ENCODE data around the gene PARP11.
"Not testable (repeated sequence)": the region's sequence is repeated elsewhere in the genome, so short reads cannot be mapped to it uniquely, and the experiment has no call there.

The PARP11 gene

GRCh38 chr12:3882406-3882805 is 9.2 kb upstream of the PARP11 start:
- no peak overlapping the region for H3K4me3 ChIP-seq (ENCODE audit: low read length)
- H3K9me3 ChIP-seq (replicated peaks; ENCODE audit: low read length), result no peaks in the 10 kb centered on the region
- H3K36me3 ChIP-seq (ENCODE audit: insufficient read depth, low read length), result no peaks in the 10 kb centered on the region
- H3K9ac ChIP-seq (ENCODE audit: low read depth, low read length), result no peak overlapping the region
- no peaks in the 10 kb centered on the region for H3K4me1 ChIP-seq (ENCODE audit: control insufficient read depth, insufficient read depth, low read length)
- H3K27me3 ChIP-seq (ENCODE audit: control insufficient read depth, insufficient read depth, low read length), result peaks cover 47% of the 10 kb centered on the region
- H3K4me2 ChIP-seq (ENCODE audit: low read length), result no peak overlapping the region

GRCh38 chr12:3881281-3881950 is 8.2 kb upstream of the PARP11 start:
- Histone ChIP-seq H3K9ac (ENCODE audit: low read depth, low read length) (no peak overlapping the region), H3K36me3 (ENCODE audit: insufficient read depth, low read length) (no peaks in the 10 kb centered on the region), H3K4me1 (ENCODE audit: control insufficient read depth, insufficient read depth, low read length) (no peaks in the 10 kb centered on the region), H3K9me3 (replicated peaks; ENCODE audit: low read length) (no peaks in the 10 kb centered on the region), H3K4me2 (ENCODE audit: low read length) (no peak overlapping the region), H3K4me3 (ENCODE audit: low read length) (no peak overlapping the region), H3K27me3 (ENCODE audit: control insufficient read depth, insufficient read depth, low read length) (peaks cover 41% of the 10 kb centered on the region)

- H3K9me3 ChIP-seq (replicated peaks; ENCODE audit: low read length), result no peaks in the 10 kb centered on the region
- H3K4me1 ChIP-seq (ENCODE audit: control insufficient read depth, insufficient read depth, low read length), result no peaks in the 10 kb centered on the region
- H3K27me3 ChIP-seq (ENCODE audit: control insufficient read depth, insufficient read depth, low read length), result peaks cover 38% of the 10 kb centered on the region
- no peak overlapping the region for H3K9ac ChIP-seq (ENCODE audit: low read depth, low read length)
- no peak overlapping the region for H3K4me2 ChIP-seq (ENCODE audit: low read length)
- no peaks in the 10 kb centered on the region for H3K36me3 ChIP-seq (ENCODE audit: insufficient read depth, low read length)
- H3K4me3 ChIP-seq (ENCODE audit: low read length), result no peak overlapping the region
These were observed 6.6 kb upstream of the PARP11 start for GRCh38 chr12:3879846-3880245.

- H3K27me3 ChIP-seq (ENCODE audit: control insufficient read depth, insufficient read depth, low read length), result no peaks in the 10 kb centered on the region
- H3K4me3 ChIP-seq (ENCODE audit: low read length), result no peak overlapping the region
- no peaks in the 10 kb centered on the region for H3K36me3 ChIP-seq (ENCODE audit: insufficient read depth, low read length)
- no peak overlapping the region for H3K4me2 ChIP-seq (ENCODE audit: low read length)
- H3K4me1 ChIP-seq (ENCODE audit: control insufficient read depth, insufficient read depth, low read length), result peaks cover 10% of the 10 kb centered on the region
- no peak overlapping the region for H3K9ac ChIP-seq (ENCODE audit: low read depth, low read length)
- H3K9me3 ChIP-seq (replicated peaks; ENCODE audit: low read length), result no peaks in the 10 kb centered on the region
These were observed 1.8 kb downstream of the PARP11 start for GRCh38 chr12:3871356-3871755.

- no peaks in the 10 kb centered on the region for H3K27me3 ChIP-seq (ENCODE audit: control insufficient read depth, insufficient read depth, low read length)
- no peak overlapping the region for H3K4me2 ChIP-seq (ENCODE audit: low read length)
- no peaks in the 10 kb centered on the region for H3K9me3 ChIP-seq (replicated peaks; ENCODE audit: low read length)
- no peak overlapping the region for H3K4me3 ChIP-seq (ENCODE audit: low read length)
- H3K9ac ChIP-seq (ENCODE audit: low read depth, low read length), result no peak overlapping the region
- peaks cover 10% of the 10 kb centered on the region for H3K4me1 ChIP-seq (ENCODE audit: control insufficient read depth, insufficient read depth, low read length)
- H3K36me3 ChIP-seq (ENCODE audit: insufficient read depth, low read length), result no peaks in the 10 kb centered on the region
These were observed 3.3 kb downstream of the PARP11 start for GRCh38 chr12:3869865-3870264.

GRCh38 chr12:3869433-3869832 is 3.8 kb downstream of the PARP11 start:
- no peak overlapping the region for H3K4me3 ChIP-seq (ENCODE audit: low read length)
- no peak overlapping the region for H3K4me2 ChIP-seq (ENCODE audit: low read length)
- H3K4me1 ChIP-seq (ENCODE audit: control insufficient read depth, insufficient read depth, low read length), result peaks cover 10% of the 10 kb centered on the region
- H3K9me3 ChIP-seq (replicated peaks; ENCODE audit: low read length), result no peaks in the 10 kb centered on the region
- no peaks in the 10 kb centered on the region for H3K36me3 ChIP-seq (ENCODE audit: insufficient read depth, low read length)
- H3K27me3 ChIP-seq (ENCODE audit: control insufficient read depth, insufficient read depth, low read length), result no peaks in the 10 kb centered on the region
- no peak overlapping the region for H3K9ac ChIP-seq (ENCODE audit: low read depth, low read length)

- Histone ChIP-seq H3K4me3 (ENCODE audit: low read length) (no peak overlapping the region), H3K27me3 (ENCODE audit: control insufficient read depth, insufficient read depth, low read length) (no peaks in the 10 kb centered on the region), H3K4me2 (ENCODE audit: low read length) (no peak overlapping the region), H3K36me3 (ENCODE audit: insufficient read depth, low read length) (no peaks in the 10 kb centered on the region), H3K9me3 (replicated peaks; ENCODE audit: low read length) (no peaks in the 10 kb centered on the region), H3K9ac (ENCODE audit: low read depth, low read length) (no peak overlapping the region), H3K4me1 (ENCODE audit: control insufficient read depth, insufficient read depth, low read length) (no peaks in the 10 kb centered on the region)
These were observed 9.4 kb downstream of the PARP11 start for GRCh38 chr12:3863756-3864155.

- Histone ChIP-seq H3K36me3 (ENCODE audit: insufficient read depth, low read length) (no peaks in the 10 kb centered on the region), H3K9me3 (replicated peaks; ENCODE audit: low read length) (no peaks in the 10 kb centered on the region), H3K4me3 (ENCODE audit: low read length) (no peak overlapping the region)
These were observed 30.7 kb downstream of the PARP11 start for GRCh38 chr12:3842517-3842916.

GRCh38 chr12:3841783-3842182 is 31.4 kb downstream of the PARP11 start:
- Histone ChIP-seq H3K4me3 (ENCODE audit: low read length) (no peak overlapping the region), H3K4me1 (ENCODE audit: control insufficient read depth, insufficient read depth, low read length) (no peaks in the 10 kb centered on the region), H3K9ac (ENCODE audit: low read depth, low read length) (no peak overlapping the region), H3K4me2 (ENCODE audit: low read length) (no peak overlapping the region), H3K27me3 (ENCODE audit: control insufficient read depth, insufficient read depth, low read length) (no peaks in the 10 kb centered on the region), H3K9me3 (replicated peaks; ENCODE audit: low read length) (no peaks in the 10 kb centered on the region), H3K36me3 (ENCODE audit: insufficient read depth, low read length) (no peaks in the 10 kb centered on the region)

More at GRCh38 chr12:3842517-3842916, 30.7 kb downstream of the PARP11 start:
- Histone ChIP-seq H3K4me1 (ENCODE audit: control insufficient read depth, insufficient read depth, low read length) (no peaks in the 10 kb centered on the region), H3K4me2 (ENCODE audit: low read length) (no peak overlapping the region), H3K27me3 (ENCODE audit: control insufficient read depth, insufficient read depth, low read length) (no peaks in the 10 kb centered on the region), H3K9ac (ENCODE audit: low read depth, low read length) (no peak overlapping the region)

GRCh38 chr12:3840833-3841232 is 32.4 kb downstream of the PARP11 start:
- H3K9me3 ChIP-seq (replicated peaks; ENCODE audit: low read length); H3K4me3 ChIP-seq (ENCODE audit: low read length); H3K9ac ChIP-seq (ENCODE audit: low read depth, low read length); H3K4me2 ChIP-seq (ENCODE audit: low read length); H3K4me1 ChIP-seq (ENCODE audit: control insufficient read depth, insufficient read depth, low read length); H3K36me3 ChIP-seq (ENCODE audit: insufficient read depth, low read length); H3K27me3 ChIP-seq (ENCODE audit: control insufficient read depth, insufficient read depth, low read length): not testable (repeated sequence)

GRCh38 chr12:3839745-3840144 is 33.5 kb downstream of the PARP11 start:
- H3K9ac ChIP-seq (ENCODE audit: low read depth, low read length), result not testable (repeated sequence)

GRCh38 chr12:3838701-3839548 is 34.3 kb downstream of the PARP11 start:
- not testable (repeated sequence) for H3K4me3 ChIP-seq (ENCODE audit: low read length); H3K36me3 ChIP-seq (ENCODE audit: insufficient read depth, low read length); H3K4me1 ChIP-seq (ENCODE audit: control insufficient read depth, insufficient read depth, low read length); H3K9ac ChIP-seq (ENCODE audit: low read depth, low read length); H3K4me2 ChIP-seq (ENCODE audit: low read length); H3K9me3 ChIP-seq (replicated peaks; ENCODE audit: low read length); H3K27me3 ChIP-seq (ENCODE audit: control insufficient read depth, insufficient read depth, low read length)

More at GRCh38 chr12:3839745-3840144, 33.5 kb downstream of the PARP11 start:
- not testable (repeated sequence) for H3K27me3 ChIP-seq (ENCODE audit: control insufficient read depth, insufficient read depth, low read length); H3K36me3 ChIP-seq (ENCODE audit: insufficient read depth, low read length); H3K9me3 ChIP-seq (replicated peaks; ENCODE audit: low read length); H3K4me1 ChIP-seq (ENCODE audit: control insufficient read depth, insufficient read depth, low read length); H3K4me2 ChIP-seq (ENCODE audit: low read length); H3K4me3 ChIP-seq (ENCODE audit: low read length)

Data from skeletal muscle satellite cell (primary cell).